ENCODE results near the gene VGF.

The VGF gene

DNA sequence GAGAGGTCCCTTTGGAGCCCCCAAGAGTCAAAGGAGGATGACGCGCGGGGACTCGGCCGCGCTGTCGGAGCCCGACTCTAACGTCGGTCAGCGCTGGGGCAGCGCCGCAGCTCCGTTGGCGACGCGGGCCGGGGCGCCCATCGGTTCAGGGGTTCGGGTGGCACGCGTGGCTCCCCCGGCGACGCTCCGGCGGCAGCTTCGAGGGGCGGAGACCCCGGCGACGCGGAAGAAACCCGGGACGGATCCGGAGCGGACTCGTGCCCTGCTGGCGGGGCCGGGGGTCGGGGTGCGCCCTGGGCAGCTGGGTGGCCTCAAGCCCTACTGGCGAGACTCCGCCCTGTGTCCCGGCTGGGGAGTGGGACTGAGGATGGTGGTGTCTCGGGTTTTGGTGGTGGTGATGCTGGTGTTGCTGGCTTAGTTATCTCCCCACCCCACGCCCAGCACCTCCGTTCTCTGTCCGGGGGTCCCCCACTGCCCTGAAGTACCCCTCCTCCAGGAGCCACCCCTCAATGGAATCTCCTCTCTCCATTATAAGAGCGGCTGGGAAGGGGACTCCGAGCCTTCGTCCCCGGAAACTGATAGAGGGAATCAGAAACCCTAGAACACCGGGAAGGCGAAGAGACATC is 14.9 kb upstream of the VGF start, which contains the start of gene NAT16:
NAT16 (minus strand) TSS at position 164 of the 626 bp plus-strand sequence. CDS start 5,486 bp downstream, outside the sequence.
- DNase-seq: no peak

DNA sequence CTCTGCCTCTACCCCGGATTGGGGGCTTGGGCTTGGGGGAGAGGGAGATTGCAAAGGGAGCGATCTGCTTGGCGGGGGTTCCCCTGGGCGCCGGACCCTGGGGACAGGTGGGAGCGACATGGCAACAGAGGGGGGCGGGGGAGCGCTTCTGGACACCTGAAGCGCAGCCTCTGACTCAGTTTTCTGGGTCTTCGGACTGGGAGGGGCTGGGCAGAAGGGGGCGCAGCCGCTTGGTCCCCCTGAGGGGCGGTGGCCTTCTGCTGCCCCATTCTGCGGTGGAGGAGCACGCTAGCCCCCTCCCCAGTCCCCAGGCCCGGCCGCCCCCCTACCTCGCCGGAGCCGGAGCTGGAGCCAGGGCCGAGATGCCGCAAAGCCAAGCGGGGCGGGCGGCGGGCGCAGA is 14.3 kb upstream of the VGF start:
- DNase-seq: no peak

DNA sequence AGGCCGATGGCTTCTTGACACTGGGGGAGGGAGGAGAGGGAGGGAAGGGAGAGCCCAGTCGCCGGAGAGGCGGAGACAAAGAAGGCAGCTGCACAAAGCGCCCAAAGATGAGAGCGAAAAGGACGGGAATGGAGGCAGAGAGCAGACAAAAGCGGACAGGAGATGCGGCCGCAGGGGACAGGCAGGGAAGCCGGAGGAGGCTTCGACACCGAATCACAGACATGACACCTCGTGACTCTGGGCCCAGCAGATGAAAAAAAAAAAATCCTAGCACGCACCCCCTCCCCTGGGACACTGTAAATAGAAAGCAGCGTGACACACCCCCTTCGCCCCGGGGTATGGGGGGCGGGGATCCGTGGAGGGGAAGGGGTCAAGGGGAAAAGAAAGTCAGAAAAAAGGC is 13.7 kb upstream of the VGF start:
- DNase-seq: no peak

DNA sequence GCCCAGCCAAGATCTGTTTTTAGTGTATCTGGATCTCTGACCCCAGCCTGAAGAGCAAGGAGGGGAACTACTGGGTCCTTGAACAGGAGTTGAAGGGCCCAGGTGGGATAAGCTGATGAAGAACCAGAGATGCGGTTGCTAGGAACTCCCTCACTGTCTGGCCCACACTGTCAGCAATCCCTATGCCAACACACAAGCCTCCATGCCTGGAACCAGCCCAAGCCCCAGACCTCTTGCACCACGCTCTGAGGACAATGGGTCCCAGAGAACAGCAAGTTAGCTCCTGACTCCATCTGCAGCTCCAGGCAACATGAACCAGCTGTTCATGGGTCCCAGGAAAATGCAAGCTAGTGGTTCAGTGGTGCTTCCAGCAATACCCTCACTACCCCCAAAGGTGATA is 12.3 kb upstream of the VGF start:
- no peak for DNase-seq

DNA sequence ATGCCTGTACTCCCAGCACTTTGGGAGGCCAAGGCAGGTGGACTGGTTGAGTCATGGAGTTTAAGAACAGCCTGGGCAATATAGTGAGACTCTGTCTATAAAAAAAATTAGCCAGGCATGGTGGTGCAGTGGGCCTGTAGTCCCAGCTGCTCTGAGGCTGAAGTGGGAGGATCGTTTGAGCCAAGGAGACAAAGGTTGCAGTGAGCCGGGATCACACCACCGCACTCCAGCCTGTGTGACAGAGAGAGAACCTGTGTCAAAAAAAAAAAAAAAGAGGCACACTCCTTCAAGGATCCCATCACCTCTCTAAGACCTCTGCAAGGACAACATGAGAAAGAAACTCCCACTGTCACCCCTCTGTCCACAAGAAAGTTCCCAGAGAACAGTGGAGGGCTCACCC is 10.3 kb upstream of the VGF start:
- DNase-seq: no peak

DNA sequence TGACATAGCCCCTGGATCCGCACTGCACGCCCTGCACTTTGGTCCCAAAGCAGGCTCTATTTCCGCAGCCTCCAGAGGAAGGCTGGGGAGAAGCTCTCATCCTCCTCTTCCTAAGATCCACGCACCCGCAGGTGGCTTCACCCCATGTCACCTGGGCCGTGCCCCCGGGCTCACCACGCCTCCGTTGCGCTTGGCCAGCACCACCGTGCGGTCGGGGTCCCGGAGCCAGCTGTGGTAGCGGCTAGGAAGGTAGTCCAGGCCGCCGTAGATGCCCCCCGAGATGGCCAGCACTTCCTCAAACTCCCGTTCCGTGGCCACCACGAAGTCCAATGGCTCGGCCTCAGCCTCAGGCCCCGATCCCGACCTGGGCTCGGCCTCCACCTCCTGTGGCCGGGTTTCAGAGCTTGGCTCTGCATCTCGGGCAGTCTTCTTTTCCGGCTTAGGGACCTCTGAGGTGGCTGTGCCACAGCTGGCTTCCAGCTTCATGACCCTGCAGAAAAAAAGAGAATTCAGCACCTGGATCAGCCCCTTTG is 9.0 kb upstream of the VGF start:
- DNase-seq: no peak

DNA sequence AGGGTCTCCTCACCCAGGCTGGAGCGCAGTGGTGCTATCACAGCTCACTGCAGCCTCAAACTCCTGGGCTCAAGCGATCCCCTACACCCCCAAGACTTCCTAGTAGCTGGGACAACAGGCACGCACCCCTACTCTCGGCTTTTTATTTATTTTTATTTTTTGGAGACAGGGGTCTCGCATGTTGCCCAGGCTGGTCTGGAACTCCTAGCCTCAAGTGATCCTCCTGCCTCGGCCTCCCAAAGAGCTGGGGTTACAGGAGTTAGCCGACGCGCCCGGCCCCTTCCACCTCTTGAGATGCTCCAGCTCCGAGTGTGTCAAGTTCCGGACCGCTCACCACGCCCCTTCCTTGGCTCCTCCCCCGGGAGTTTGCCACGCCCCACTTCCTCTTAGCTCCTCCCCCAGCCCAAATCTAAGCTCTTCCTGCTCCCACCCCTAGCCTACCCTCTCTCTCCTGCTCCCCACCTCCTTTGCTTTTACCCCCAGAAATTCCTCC is 8.4 kb upstream of the VGF start:
- DNase-seq: peak; percentile 66

DNA sequence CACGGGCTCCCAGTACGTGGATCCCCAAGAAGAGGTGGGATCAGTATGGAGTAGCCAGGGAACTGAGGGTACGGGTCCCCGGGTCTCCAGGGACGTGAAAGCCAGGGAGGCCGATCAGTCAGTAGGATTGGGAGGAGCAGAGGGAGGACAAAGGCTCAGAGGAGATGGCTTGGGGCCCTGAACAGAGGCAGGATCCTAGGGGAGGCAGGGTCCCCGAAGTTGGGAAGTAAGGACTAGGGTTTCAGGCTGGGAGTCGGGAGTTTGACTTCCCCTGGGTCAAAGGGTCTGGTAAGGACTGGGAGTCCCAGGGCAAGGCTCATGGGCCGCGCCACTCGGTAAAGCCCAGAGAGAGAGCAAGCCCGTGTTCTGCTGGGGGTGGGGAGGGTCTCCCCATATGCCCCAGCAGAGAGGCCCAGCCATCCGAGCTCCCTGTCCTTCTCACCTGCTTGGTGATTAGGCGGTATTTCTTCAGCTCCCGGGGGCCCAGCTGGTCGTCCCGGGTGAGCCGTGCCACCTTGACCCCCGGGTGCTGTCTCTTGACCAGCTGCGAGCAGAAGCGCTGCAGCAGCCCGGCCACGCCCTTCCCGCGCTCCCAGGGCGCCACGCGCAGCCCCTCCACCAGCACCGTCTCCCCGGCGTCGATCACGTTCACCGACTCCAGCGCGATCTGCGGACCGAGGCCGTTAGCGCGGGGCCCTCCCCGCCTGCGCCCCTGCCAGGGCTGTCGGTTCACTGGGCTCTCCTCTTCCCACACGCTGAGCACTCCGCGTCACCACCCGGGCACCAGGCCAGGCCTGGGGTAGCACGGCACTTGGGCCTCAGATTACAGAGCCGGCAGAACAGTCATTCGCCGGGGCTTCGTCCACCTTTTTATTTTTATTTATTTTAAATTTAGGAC is 7.7 kb upstream of the VGF start:
- peak; percentile 87 for DNase-seq

DNA sequence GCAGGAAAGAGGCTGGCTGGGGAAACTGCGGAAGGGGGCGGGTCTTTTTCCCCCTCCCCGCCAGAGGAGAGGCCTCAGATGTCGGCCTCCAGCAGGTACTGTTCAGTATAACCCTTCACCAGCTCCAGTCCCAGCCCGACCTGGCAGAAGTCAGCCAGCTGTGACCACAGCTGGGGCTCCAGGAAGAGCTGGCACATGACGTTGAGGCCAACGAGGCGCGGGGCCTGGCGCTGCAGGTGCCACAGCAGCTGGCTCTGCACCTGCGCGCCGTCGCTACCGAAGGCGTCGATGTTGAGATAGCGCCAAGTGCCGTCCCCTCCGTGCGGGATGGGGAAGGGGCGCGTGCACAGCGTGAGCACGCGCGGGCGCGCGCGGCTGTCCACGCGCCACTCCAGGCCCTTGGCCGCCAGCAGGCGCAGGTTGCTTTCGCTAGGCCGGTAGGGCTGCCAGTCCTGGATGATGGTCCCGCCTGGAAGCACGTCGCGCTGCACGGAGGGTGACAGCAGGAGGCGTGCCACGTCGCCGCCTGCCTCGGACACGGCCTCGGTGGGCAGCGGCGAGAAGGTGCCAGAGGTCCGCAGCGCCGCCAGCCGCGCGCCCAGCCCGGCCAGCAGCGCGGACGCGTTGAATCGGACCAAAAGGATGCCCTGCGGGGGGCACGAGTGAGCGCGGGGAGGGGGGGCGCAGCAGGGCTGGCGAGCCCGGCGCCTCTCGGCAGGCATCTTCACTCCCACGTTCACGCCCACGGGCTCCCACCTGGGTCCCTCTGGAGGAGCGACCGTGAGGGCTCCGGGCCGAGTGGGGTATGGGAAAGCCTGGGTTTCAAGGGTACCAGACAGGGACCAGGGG is 6.9 kb upstream of the VGF start:
- DNase-seq: no peak

DNA sequence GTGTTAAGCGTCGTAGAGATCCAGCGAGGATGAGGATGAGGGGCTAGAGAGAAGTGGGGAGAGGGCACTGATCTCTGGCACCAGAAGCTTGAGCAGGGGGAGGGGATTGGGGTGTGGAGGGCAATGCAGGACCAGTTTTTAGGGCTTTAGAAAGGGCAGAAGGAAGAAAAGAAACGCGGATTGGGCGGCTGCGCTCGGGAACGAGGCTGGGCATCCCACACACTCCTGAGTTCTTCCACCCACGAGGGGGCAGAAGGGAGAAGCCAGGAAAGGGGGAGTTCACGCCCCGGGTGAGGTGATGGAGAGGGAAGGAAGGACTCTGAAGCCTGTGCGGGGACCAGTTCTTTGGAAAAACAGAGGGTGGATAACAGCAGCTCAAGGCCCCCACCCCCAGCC is 6.1 kb upstream of the VGF start:
- no peak for DNase-seq

DNA sequence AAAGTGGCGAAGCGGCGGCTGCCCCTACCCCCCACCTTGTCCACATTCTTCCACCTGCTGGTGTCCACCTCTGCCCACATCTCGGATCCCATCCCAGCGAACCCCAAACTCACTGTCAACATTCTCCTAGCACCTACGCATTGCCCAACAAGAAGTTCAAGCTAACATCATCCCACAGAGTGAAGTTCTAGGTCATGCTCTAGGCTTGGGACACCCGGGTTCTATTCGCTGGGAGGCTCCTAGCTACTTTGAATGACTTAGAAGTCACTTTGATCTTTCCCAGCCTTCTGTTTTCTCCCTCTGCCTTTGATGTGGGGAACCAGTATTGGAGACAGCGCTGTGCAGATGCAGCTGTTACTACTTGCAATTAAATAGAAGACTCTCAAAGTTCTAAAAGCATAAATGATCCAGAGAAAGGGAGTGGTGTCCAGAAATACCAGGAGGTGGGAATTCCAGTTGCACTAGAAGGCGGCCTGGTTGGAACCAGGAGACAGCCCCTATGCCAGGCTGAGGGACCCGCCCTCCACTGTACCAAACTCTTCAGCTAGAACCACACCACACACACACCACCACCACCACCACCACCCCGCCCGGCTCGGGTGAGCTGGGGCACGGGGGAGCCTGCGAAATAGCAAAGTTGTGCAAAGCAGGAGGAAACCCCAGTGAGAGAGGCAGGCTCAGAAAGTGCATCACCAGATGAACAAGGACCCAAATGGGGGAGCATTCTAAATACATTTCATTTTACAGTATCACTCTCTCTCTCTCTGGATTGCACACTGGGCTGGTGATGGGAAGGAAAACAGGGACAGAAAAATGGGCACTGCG is 5.5 kb upstream of the VGF start:
- no peak for DNase-seq

DNA sequence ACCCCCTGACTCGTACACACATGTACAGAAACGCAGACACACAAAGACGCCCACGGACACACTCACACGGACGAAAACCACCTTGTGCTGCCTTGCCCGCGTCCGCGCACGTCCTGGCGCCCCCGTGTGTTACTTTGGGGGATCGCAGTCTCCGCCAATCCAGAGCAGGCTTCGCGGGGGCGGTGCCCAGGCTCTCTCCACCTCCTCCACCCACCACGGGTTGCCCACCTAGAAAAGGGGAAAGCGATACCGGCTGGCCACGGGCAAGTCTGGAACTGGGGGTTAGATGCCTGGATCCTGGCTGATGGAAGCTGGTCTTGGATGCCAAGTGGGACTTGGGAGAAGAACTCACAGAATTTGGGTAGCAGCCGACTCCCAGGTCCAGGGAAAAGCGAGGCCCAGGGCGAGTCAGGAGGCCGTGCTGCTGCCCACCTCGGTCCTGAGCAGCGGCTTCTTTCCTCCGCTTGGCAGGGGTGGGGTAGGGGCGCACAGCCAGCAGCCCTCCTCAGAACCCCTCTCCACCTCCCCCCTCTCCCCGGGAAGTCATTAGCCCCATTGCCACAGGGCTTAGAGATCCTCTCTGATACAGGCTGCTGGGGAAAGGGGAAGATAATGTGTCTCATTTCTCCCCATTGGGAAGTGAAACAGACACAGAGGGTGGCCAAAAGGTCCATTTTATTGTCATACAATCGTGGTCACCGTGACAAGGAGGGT is 4.6 kb upstream of the VGF start:
- DNase-seq: peak; percentile 54

DNA sequence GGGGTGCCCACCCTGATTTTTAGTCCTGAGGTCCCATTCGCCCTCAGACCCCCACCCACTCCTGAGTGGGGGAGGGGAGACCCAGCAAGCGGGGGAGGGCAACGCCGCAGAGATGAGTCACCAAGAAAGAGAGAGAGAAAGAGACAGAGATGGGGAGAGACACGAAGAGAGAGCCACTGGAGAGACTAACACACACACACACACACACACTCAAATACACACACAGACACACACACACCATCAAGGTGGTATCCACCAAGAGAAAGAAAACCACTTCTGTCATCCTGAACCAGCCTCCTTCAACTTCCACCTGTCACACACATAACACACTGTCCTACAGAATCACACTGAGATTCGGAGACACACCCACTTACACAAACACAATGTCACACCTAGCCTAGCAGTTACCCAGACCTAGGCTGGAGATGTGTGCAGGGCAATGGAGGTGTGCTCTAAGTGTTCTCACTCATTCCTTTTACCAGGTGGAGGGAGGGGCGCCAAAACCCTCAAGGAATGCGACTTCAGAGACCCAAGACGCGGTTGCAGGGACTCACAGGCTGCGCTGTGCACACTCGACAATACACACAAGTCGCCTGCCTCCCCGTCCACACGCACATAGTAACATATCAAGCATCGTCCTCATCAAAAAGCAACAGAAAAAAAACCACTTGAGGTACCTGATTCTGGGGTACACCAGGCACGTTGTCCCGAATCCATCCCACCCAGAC is 3.9 kb upstream of the VGF start:
- no peak for DNase-seq

DNA sequence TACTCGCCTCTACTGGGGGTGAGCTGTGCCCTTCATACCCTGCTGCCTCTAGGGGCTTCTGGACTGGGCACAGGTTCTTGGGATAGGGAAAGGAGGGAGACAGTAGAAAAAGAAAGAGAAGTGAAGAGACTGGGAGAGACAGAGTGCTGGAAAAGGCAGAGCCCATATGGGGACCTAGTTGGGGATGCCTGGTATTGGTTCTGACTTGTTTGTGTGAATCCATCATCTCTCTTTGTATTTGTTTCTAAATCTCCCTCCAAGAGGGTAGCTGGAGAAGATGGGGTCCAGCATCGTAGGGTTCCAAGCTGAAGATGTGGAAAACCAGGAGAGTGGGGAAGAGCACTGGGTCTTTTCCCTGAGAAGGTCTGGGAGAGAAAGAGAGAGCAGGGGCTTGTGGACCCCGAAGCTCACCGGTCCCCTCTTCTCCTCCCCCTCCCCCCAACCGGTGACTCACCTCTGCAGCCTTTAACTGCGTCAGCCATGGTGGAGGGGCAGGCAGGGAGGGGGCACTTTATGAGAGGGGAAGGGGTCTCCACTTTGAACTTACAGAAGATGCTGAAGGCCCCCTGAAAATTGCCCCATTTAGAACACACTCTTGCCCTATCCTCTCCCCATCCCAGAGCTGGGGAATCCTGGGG is 3.2 kb upstream of the VGF start:
- DNase-seq: no peak

DNA sequence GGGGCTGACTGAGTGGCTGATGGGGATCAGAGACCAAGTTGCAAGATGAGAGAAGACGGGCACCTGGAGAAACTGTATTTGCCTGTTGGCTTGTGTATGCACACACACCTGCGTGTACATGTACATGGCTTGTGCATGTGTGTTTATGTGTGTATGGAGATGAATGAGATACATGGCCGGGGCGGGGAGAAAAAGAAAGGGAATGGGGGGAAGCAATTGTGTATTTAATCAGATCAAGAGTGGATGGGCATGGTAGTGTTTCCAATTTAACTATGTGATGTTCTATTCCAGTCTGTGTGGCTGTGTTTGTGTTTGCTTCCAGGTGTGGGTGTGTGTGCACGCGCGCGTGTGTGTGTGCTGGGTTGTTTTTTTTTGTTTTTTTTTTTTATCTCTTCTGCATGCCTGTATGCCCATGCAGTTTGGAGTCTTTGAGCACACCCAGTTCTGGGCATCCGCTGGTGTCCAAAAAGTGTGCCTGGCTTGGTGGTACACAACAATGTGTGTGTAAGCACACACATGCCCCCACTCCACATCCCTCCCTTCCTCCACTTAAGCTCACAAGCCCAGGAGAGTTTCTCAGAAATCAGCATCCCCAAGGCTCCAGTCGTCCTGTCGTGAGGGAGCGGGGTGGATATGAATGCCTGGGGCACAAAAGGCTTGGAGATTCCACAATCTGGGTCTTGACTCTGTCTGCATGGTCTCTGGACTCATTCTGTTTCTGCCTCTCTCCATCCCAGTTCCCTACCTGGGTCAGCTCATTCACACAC is 2.5 kb upstream of the VGF start:
- no peak for DNase-seq

DNA sequence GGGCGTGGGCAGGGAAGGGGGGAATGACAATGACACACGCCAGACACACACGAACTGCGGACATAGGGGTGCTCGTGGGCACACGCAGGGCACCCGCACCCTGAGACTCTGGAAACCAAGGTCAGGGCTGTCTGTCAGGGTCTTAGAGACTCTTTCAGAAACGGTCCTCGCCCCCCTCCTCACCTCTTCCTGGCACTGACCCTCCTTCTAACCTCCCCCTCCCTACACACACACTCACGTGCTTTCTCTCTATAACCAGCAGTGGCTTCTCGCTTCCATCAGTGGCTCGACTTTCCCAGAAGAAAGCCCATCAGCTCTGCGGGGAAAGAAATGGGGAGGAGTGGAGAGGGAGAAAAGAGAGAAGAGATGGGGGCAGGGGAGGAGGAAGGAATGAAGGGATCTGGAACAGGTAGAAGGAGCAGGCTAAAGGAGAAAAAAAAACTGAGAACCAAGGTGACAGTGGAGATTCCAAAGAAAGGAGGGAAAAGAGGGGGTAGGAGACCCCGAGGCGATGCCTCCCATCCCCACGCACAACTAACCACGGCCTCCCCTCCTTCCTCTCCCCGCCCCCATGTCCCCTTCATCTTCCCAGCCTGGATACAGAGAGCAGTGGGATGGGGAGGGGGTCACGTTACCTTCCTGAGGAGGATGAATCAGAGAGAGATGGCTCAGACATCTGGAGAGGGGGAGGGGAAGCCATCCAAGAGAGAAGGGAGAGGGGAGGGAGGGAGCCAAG is 1.7 kb upstream of the VGF start:
- no peak for DNase-seq

DNA sequence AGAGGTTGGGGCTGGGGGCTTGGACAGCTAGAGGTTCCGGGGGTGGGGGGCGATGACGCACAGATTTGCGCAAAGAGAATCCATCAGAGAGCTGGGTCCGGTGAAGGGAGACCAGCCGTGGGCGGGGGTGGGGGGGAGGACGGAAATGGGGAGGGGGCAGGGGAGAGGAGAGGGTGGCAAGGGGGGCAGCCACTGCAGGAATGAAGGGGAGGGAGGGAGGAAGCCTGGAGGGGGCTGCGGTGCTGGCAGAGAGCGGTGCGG is 1.2 kb upstream of the VGF start:
- DNase-seq: no peak

DNA sequence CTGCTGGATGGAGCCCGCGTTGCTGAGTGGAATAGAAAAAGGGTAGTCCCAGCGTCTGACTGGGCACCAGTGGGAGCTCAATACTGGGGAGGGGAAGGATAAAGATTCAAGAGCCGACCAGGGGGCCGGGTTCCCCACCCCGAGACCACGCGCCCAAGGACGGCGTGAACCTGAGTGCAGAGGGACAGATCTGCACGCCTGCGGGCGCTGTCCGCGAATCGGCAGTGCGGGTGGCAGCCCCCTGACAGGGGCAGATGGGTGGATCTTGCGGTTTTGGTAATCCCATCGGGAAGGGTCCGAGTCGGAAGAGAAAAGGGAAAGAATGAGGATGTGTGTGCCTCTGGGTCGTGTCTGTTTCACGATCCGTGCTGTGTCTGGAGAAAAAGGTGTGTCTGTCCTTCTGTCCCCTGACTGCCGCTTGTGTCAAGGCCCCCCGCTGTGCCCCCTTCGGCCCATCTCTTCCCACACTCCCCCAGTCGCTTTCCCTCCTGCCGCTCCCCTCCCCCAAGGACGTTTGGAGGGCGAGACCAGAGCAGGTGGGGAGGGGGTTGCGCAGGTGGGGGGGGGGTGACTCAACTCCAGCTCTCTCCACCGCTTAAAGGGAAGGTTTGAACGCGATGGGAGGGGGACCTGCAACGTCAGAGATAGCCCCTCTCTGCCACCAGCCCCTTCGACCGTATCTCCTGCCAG is 734 bp upstream of the VGF start:
- no peak for DNase-seq

Measured in EL (cell line).